GM18499 (cell line): ENCODE data around the gene TSC22D1.
"Not testable (repeated sequence)": the region's sequence is repeated elsewhere in the genome, so short reads cannot be mapped to it uniquely, and the experiment has no call there.

Source experiments
- ATAC-seq: cut with Tn5 transposase; IDR thresholded peaks from one replicate; pipeline ENCODE4 v1.9.1; 2021; ENCODE audit warnings: moderate number of reproducible peaks; ENCODE audit not compliant: insufficient read depth, unreplicated experiment

TSC22D1 gene

DNA sequence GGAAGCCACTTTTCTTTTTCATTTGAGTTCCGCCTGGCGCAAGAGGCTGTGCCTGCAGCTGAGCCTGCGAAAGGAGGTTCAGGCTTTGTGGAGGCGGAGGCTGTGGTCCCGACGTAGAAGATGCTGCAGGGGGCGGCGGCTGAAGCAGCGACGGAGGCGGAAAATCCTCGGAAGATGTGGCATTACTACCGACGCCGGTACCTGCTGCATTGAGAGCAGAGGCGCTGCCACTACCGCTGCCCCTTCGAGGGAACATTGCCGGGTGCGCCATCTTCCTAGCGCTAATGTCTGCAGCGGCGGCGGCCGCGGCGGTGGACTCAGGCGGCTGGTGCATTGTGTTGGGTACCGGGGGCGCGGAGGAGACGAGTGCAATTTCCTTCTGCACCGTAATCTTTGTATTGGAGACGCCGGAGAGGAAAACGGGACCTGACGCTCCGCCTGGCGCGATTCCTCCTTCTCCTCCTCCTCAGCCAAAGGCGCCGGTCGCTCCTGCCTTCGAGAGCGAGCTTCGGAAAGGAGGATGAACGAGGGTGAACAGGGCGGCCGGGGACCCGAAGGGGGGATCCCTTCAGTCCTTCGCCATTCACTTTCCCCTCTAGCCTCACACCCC, at the start of gene TSC22D1:
Gene TSC22D1 (minus strand): TSS at position 590 of the 610 bp plus-strand sequence. CDS start 256 bp downstream, at position 334.
- ATAC-seq: no peak

DNA sequence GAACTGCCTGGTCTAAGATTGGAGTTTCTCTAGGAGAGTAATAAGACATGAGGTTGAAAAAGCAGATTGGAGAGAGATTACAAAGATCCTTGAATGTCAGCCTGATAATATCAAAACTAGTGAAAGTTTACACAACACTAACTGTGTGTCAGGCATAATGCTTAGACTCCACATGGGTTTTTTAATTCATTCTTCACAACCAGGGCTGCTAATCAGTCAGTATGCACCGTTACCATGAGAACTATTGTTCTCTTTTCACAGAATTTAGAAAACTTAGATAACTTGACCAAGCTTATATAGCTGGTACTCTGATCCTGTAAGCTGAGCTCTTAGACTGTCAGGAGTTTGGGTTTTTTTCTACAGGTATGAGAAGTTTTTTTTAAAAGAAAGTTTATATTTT, 46.6 kb upstream of the TSC22D1 start:
- ATAC-seq: no peak

DNA sequence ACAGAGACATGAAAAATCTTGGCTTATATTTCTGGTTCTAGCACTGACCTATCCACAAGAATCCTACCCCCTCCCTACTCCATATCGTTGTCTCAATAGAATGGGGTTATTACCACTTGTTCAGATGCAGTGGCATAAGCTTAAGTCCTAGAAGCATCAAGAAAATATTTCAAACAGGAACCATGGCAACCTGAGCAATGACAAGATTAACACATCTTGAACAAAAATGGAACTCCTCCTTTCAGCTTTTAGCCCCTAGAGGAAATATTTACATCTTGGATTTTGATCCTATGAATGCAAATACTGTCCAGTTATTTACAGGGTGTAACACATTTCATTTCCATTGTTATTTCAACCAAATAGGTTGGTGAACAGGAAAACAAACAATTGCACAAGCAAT, 46.1 kb upstream of the TSC22D1 start:
- ATAC-seq: no peak

DNA sequence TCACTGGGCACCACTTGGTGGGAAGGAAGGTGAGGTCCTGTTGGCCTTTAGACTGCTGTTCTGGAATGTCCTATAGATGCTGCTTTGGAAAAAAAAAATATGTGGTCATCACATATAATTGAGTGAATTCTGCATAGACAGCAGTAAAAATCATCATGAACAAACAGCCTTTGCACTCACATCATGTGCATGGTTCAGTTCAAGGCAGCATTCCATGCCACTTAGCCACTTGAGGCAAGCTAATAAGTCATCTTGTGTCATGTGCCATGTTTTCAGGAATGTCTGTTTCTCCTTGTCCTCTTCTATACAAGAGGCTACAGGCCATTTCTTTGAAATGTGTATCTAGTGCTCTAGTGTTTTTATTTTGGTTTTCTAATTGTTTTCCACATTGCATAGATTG, 43.9 kb upstream of the TSC22D1 start:
- ATAC-seq: no peak

DNA sequence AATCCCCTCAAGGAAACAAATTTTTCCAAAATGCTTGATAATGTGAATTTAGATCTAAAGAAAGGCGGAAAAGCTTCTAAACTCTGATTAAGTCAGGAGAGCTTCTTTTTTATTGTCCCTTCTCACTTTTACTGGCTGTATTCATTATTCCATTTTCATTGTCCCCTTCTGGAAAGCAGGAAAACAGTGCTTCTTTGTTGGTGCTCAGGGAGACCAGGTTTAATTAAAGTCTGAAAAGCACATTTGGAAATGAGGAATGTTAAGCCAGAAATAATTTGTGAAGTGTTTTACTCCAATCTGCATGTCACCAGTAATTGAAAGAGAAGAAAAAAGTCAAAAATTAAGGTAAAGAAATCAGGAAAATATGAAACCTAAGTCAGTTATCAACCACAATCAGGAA, 43.5 kb upstream of the TSC22D1 start:
- no peak for ATAC-seq

DNA sequence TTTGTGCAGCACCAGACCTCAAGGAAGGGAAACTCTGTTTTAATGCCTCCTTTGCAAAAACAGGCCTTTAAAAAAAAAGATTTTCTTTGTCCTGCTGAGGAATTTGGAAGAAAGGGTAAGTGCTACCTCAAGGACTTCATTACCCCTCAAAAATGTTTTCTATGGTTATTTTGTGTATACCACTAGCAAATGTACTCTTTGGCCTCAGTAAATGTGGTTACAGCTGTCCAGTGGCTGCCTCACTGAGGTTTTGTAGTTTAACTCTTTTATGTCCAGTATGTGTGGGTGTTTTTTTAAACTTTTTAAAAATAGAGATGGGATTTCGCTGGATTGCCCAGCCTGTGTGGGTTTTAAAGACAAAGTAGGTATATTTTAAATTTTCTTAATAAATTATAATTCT, 42.2 kb upstream of the TSC22D1 start:
- ATAC-seq: no peak

DNA sequence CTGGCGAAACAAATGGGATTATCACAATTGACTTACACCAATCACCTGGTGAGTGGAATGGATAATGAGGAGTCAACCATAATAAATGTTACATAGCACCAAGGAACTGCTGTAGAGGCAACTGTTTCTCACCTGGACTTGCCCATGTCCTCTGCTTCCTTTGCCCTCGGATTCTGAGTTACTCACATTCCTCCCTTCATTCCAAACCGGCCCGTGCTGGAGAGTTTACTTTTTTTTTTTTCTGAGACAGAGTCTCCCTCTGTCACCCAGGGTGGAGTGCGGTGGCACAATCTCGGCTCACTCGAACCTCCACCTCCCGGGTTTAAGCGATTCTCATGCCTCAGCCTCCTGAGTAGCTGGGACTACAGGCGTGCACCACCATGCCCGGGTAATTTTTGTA, 41.5 kb upstream of the TSC22D1 start:
- no peak for ATAC-seq

DNA sequence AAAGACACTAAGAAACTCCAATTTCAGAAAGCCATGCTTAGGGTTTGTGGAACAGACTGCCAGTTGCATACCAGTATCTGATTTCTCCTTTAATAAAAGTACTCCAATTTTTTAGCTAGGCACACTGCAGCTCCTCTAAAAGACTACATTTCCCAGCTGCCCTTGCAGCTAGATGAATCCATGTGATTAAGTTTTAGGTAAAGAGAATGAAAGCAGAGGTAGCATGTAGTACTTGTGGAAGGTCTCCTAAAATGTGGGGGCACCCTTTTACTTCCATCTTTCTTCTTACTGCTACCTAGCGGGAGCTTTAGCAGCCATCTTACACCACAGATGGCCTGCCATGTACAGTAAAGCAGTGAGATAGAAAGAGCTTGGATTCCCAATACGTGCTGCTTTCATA, 33.0 kb upstream of the TSC22D1 start:
- no peak for ATAC-seq

DNA sequence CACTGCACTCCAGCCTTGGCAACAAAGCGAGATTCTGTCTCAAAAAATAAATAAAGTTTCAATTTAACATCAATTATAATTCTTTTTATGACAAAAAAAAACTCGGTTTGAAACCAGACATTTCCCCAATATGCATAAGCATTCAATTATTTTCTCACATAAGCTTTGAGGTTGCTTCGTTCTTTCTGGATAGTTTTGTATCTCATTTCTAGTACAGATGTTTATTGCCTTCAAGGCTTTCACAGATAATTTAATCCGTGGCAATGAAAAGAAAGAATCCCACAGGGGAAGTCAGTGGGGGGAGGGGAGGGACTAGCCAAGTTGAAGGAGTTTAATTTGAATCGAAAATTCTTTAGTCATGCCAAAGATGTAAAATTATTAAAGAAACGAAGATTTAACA, 29.6 kb upstream of the TSC22D1 start:
- no peak for ATAC-seq

DNA sequence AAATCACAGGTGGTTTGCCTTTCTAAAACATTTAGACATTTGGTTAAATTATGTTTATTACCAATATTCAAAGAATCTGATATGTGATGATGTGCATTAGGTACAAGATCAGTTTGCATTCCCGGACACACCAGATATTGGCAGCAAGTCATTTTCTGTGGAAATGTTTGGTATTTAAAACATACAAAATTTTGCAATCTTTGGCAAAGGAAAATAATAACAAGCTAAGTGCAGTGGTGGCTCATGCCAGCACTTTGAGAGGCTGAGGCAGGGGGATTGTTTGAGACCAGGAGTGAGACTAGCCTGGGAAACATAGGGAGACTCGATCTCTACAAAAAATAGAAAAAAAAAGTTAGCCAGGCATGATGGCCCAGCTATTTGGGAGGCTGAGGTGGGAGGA, 29.1 kb upstream of the TSC22D1 start:
- ATAC-seq: no peak

DNA sequence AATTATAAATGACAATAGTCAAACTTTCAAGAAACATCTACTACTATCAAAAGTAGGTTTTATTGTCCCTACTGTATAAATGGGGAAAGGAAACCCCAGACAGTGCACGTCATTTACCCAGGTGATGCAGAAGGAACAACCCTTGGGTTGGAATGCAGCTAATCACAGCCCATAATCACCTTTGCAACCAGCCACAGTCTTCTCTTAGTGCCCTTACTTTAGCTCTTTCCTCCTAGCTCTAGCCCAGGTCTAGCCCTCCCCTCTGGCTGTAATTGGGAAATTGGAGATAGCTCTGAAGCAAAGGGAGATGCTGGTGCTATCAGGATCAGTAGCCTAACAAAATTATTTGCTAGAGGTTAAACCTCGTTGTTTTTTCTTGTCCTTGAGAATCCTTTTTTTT, 25.5 kb upstream of the TSC22D1 start:
- ATAC-seq: no peak

DNA sequence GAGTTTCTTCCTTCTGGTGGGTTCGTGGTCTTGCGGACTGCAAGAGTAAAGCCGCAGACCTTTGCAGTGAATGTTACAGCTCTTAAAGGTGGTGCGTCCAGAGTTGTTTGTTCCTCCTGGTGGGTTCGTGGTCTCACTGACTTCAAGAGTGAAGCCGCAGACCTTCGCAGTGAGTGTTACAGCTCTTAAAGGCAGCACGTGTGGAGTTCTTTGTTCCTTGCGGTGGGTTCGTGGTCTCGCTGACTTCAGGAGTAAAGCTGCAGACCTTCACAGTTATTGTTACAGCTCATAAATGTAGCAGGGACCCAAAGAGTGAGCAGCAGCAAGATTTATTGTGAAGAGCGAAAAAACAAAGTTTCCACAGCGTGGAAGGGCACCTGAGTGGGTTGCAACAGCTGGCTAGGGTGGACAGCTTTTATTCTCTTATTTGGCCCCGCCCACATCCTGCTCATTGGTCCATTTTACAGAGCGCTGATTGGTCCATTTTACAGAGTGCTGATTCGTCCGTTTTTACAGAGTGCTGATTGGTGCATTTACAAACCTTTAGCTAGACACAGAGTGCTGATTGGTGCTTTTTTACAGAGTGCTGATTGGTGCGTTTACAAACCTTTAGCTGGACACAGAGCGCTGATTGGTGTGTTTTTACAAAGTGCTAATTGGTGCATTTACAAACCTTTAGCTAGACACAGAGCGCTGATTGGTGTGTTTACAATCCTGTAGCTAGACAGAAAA, 17.9 kb upstream of the TSC22D1 start:
- ATAC-seq: not testable (repeated sequence)

DNA sequence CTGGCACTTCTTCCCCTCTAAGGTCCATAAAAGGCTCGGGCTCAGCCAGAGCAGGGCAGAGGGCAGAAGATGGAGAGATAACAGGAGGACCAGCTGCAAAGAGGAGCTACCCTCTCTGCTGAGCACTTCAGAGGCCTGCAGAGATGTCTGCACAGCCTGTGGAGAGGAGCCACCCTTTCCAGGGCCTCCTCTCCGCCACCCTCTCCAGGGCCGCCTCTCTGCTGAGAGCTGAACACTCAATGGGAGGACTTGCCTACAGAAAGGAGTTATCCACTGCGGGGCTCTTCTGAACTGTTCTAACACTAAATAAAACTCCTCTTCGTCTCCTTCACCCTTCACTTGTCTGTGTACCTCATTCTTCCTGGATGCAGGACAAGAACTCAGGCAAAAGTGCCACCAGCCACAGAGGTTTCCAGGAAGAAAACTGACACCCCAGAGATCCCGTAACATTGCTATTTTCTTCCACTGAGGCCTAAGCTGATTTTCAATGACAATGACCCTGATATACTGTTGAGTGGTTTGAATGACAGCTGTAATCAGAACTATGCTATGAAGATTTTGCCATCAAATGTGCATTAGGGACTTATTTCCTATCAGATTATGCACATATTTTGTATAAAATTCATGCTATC, 16.2 kb upstream of the TSC22D1 start:
- ATAC-seq: no peak

DNA sequence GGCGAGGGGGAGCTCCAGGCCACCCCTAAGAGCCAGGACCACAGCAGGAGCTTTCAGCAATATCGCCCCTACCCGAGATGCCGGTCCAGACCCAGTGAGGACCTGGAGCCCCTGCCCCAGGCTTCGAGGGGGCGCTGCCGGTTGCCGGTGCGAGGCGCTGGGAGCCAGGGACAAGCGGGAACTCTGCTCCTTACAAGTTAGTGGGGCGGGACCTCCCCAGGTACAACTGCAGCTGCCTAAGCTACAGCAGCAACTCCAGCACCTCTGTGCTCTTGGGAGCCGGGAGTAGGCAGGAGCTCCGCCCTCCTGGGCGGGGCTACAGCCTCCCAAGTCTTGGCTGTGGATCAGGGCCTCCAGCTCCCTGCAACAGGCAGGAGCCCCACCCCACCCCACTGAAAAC, 15.2 kb upstream of the TSC22D1 start:
- ATAC-seq: no peak

DNA sequence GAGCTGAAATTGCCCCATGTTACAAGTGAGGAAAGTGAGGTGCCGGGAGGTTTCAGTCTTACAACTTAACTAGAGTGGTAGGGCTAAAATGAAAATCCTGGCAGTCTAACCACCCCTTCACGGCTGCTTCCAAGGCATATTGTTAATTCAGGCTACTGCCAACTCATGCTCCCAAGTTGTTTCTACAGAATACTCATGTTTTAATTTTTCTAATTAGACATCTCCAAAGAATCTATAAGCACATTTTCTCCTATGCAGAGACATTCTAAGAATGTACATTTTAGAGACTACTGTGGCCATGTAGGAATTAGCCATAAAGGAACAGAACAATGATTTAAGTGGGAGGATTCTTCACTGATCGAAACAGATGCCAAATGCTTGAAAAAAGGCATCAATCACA, 7.0 kb upstream of the TSC22D1 start:
- ATAC-seq: no peak

DNA sequence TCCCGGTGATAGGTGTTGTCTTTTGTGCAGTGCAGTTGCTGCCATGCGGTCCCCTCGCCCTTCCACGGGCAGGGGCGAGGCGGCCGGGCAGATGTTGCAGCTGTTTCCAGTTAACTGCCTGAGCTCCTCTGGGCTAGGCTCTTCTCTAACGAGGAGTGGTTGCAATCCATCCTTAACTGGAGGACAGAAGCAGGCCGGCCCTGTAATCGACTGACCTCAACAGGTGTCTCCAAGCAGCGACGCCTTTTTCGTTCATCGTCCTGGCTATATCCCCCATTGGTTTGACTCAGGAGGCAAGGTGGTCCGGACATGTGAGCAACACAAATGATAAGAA, 1.9 kb upstream of the TSC22D1 start:
- no peak for ATAC-seq

DNA sequence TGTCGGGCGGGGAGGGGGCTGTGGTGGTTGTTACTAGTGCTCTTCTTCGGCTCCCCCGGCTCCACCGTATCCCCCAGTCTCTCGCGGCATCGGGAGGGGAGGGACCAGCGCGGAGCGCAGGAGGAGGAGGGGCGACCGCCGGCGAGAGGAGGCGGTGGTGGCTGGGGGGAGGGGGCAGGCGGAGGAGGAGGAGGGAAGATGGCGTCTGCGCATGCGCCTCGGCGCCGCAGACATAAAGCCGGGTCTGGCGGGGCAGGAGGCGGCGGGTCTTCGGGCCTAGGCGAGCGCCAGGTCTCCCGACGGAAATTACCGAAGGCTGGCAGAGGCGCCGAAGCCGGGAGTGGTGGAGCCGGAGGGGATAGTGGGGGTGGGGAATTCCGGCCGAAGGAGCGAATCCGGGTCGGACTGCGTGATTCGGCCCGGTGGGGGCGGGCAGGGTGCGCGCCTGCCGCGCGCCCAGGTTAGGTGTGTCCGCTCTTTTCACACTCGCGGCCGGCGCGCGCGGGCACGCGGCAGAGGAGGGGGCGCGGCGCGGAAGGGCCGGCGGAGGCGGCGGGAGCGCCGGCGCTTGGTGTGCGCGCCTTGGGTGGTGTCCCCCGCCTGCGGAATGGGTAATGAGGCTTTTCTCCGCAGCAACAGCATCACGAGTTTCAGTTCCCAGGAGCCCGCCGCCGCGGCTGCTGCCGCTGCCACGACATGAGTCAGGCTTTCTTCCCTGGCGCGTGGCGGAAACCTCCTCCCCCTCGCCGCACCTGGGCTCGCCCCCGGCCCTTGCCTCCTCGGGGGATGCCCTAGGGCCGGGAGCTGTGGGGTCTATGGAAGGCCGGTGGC, 1.3 kb upstream of the TSC22D1 start:
- ATAC-seq: peak; percentile 67

DNA sequence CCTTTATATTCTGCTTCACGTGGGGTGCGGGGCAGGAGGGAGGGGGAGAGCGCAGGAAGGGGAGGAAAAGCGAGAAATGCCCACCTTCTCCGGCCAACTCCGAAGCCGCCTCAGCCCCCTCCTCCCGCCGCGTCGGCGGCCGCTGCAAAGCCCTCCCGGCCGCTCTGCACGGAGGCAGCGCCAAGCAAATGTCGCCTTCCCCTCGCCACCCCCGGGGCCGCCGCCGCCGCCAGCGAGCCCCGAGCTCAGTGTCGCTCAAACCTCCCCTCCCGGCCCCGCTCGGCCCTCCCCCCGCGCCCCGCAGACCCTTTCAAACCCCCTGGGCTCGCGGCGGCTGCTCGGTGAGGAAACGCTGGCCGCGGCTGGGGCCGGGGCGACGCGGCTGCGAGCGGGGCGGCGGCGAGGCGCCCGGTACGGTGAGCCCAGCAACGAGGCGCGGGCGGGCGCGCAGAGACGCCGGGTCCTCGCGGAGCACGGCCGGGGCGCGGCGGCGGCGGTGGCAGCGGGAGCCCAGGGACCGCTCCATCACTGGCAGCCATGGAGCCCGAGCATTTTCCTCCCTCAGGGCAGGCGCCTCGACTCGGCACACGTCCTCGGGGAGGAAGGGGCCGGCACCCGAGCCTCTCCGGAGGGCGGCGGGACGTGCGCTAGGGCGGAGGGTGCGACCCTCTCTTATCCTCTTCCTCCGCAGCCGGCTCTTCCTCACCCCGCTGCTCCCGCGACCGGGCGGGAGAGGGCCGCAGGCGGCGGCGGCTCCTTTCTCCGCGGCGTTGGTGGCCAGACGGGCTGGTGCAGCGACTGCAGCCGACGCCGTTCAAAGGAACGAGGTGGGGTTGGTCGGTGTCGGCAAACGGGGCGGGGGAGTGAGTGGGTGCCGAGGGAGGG, 463 bp upstream of the TSC22D1 start:
- ATAC-seq: no peak

DNA sequence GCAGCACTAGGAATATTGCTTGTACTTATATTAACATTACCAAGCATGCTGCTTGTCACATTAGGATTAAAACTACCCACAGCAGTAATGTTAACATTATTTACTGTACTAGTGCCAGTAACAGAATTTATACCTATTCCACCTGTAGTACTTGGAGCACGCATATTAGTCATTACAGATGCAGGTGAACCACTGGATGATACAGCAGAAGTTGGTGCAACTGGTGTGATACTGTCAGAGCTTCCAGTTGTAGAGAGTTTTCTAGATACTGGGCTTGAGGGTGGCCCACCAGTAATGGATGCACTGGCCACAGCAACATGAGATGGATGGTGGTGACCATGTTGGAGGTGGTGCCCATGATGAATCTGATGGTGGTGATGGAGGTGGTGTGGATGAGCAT, 1.1 kb downstream of the TSC22D1 start:
- no peak for ATAC-seq

DNA sequence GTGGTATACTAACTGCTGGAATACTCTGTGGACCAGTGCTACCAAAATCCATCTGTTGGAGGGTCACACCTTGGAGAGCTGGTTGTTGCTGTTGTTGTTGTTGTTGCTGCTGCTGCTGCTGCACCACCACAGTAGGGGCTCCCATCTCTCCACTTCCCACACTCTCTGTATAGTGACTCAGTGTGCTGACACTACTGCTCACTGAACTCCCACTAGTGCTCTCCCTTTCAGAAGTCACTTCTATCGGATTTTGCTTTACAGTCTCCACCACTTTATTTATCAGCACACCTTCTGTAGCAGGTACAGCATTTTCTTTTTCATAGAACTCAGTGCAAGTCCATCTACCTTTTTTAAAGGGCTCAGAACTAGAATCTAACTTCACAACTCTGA, 1.7 kb downstream of the TSC22D1 start:
- no peak for ATAC-seq
